ENCODE measurements around the gene MC1R. TPM values are rescaled to one million over a fixed set of nuclear protein-coding genes. Genes with fewer than 3 reads are reported as not detected.

The MC1R gene
- total RNA-seq, 1 experiment from 2014 or later = 13.1 TPM

DNA sequence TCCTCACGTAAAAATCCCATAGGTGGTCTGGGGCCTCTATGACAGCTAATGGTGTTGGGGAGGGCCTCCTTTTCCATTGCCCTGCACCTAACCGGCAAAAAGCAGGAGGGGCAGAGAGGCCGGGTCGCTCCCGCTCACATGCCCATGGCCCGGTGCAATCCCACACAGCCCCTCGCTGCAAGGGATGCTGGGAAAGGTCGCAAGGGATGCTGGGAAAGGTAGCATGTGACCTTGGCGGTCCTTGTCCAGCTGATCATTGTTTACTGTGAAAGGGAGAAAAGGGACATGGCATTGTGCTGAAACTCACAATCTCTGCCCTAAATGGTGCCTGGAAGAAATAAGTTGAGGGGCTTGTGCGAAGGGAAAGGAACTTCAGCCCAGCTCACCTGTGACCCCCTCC lies 39.9 kb downstream of the MC1R start:
- H3K27ac Mint-ChIP-seq (ENCODE audit: low read depth, unreplicated experiment) = no peak overlapping the region
- H3K36me3 Mint-ChIP-seq (ENCODE audit: insufficient read depth, unreplicated experiment) = peaks cover 32% of the 10 kb centered on the region
- intact Hi-C loops (cut with micrococcal nuclease) = no loop called here

DNA sequence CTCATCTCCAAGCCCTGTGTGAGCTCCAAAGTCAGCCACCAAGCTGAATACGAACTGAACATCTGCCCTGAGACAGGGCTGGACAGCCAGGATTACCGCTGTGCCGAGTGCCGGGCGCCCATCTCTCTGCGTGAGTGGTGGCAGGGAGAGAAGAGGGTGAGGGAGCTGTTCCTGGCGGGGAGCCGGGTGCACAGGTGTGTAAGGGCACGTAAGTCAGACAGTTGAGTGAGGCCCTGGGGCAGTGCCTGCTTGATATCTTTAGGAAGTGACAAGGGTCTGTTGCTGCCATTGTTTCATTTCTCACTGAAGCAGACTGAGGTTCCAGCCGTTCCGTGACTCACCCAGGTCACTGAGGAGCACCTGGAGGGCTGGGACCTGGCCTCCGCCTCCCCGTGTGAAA lies 42.3 kb downstream of the MC1R start:
- Mint-ChIP-seq H3K4me1 (ENCODE audit: insufficient read depth, unreplicated experiment) (no peaks in the 10 kb centered on the region), H3K27me3 (ENCODE audit: insufficient read depth, unreplicated experiment) (no peaks in the 10 kb centered on the region), H3K27ac (ENCODE audit: low read depth, unreplicated experiment) (no peak overlapping the region), H3K36me3 (ENCODE audit: insufficient read depth, unreplicated experiment) (peaks cover 24% of the 10 kb centered on the region), H3K9me3 (ENCODE audit: unreplicated experiment) (no peaks in the 10 kb centered on the region), H3K4me3 (ENCODE audit: unreplicated experiment) (no peak overlapping the region)
- TF ChIP-seq, protein P1, sequence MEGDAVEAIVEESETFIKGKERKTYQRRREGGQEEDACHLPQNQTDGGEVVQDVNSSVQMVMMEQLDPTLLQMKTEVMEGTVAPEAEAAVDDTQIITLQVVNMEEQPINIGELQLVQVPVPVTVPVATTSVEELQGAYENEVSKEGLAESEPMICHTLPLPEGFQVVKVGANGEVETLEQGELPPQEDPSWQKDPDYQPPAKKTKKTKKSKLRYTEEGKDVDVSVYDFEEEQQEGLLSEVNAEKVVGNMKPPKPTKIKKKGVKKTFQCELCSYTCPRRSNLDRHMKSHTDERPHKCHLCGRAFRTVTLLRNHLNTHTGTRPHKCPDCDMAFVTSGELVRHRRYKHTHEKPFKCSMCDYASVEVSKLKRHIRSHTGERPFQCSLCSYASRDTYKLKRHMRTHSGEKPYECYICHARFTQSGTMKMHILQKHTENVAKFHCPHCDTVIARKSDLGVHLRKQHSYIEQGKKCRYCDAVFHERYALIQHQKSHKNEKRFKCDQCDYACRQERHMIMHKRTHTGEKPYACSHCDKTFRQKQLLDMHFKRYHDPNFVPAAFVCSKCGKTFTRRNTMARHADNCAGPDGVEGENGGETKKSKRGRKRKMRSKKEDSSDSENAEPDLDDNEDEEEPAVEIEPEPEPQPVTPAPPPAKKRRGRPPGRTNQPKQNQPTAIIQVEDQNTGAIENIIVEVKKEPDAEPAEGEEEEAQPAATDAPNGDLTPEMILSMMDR (IDR thresholded peaks at IDR 0.05; ENCODE audit: unreplicated experiment) = no peak
- ChIA-PET CTCF (interaction anchor here (0.7 kb wide), 1 partner anchor 60 kb away, joined by 3 read pairs; no protein-coding TSS in a partner anchor), POLR2A (interaction anchor here (1.0 kb wide), 1 partner anchor 11 kb away, joined by 3 read pairs; no protein-coding TSS in a partner anchor)
- intact Hi-C loops (cut with micrococcal nuclease) = no loop called here
- DNase-seq (ENCODE audit: unreplicated experiment) = no peak
- no TSS peak for BruUV-seq (replicated peaks)

More for the DNA sequence above, 39.9 kb downstream of the MC1R start:
- no TSS peak for BruUV-seq (replicated peaks)
- ChIA-PET POLR2A (no interaction called here), CTCF (no interaction called here)
- Mint-ChIP-seq H3K27me3 (ENCODE audit: insufficient read depth, unreplicated experiment) (no peaks in the 10 kb centered on the region), H3K9me3 (ENCODE audit: unreplicated experiment) (no peaks in the 10 kb centered on the region), H3K4me3 (ENCODE audit: unreplicated experiment) (no peak overlapping the region), H3K4me1 (ENCODE audit: insufficient read depth, unreplicated experiment) (no peaks in the 10 kb centered on the region)
- DNase-seq (ENCODE audit: unreplicated experiment) = no peak
- TF ChIP-seq, protein P1 (IDR thresholded peaks at IDR 0.05; ENCODE audit: unreplicated experiment) = no peak

DNA sequence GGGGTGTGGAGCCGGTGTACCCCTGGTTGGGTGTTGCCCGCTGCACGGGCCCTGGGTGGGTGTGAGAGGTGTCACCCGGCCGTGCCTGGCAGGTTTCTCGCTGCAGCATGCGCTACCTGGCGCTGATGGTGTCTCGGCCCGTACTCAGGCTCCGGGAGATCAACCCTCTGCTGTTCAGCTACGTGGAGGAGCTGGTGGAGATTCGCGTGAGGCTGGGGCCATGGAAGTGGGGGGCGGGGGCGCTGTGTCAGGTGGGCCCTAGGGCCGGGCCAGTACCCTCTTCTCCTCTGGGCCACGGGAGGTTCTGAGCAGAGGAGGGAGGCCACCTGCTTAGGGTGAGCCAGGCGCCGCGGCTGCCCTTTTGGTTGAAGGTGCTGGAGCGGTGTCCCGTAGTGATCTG lies 43.3 kb downstream of the MC1R start:
- H3K9me3 Mint-ChIP-seq (ENCODE audit: unreplicated experiment) = no peaks in the 10 kb centered on the region
- H3K4me1 Mint-ChIP-seq (ENCODE audit: insufficient read depth, unreplicated experiment) = no peaks in the 10 kb centered on the region
- H3K4me3 Mint-ChIP-seq (ENCODE audit: unreplicated experiment) = no peak overlapping the region
- no peak overlapping the region for H3K27ac Mint-ChIP-seq (ENCODE audit: low read depth, unreplicated experiment)
- DNase-seq (ENCODE audit: unreplicated experiment) = no peak
- CTCF ChIA-PET = no interaction called here
- BruUV-seq (replicated peaks) = no TSS peak
- no peaks in the 10 kb centered on the region for H3K27me3 Mint-ChIP-seq (ENCODE audit: insufficient read depth, unreplicated experiment)
- POLR2A ChIA-PET = interaction anchor here (1.0 kb wide), 1 partner anchor 10 kb away, joined by 3 read pairs; no protein-coding TSS in a partner anchor
- TF ChIP-seq, protein P1 (IDR thresholded peaks at IDR 0.05; ENCODE audit: unreplicated experiment) = no peak
- H3K36me3 Mint-ChIP-seq (ENCODE audit: insufficient read depth, unreplicated experiment) = peaks cover 18% of the 10 kb centered on the region
- intact Hi-C loops (cut with micrococcal nuclease) = no loop called here

DNA sequence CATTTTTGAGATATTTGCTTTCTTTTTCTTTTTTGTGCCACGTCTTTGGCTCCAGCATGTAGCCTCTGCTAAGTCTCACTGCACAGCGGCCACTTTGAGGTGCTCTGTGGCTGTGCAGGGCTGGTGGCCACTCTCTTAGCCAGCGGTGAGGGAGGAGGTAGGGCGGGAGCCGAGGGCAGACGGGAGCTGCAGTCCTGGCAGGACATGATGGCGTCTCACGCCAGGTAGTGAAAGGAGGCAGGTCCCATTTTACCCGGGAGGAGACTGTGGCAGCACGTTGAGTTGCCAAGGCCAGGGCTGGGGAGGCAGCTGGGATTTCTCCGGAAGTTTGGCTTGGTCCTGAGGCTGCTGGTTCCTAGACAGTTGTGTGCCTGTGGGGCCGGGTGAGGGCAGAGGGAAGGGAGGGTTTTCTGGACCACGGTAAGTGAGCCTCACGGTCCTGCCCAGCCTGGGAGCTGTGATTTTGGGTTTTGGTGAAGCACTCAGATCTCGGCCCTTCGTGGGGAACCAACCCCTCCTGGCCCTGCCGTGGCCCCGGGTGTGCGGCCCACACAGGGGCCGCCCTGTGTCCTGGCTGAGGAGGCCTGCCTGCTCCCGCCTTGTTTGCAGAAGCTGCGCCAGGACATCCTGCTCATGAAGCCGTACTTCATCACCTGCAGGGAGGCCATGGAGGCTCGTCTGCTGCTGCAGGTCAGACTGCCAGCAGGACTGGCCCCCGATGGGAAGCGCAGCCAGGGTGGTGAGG lies 44.3 kb downstream of the MC1R start:
- H3K27me3 Mint-ChIP-seq (ENCODE audit: insufficient read depth, unreplicated experiment) = no peaks in the 10 kb centered on the region
- no peak for DNase-seq (ENCODE audit: unreplicated experiment)
- TF ChIP-seq, protein P1 (IDR thresholded peaks at IDR 0.05; ENCODE audit: unreplicated experiment) = no peak
- H3K27ac Mint-ChIP-seq (ENCODE audit: low read depth, unreplicated experiment) = no peak overlapping the region
- H3K9me3 Mint-ChIP-seq (ENCODE audit: unreplicated experiment) = no peaks in the 10 kb centered on the region
- intact Hi-C loops (cut with micrococcal nuclease) = no loop called here
- BruUV-seq (replicated peaks) = no TSS peak
- H3K36me3 Mint-ChIP-seq (ENCODE audit: insufficient read depth, unreplicated experiment) = peaks cover 17% of the 10 kb centered on the region
- no peaks in the 10 kb centered on the region for H3K4me1 Mint-ChIP-seq (ENCODE audit: insufficient read depth, unreplicated experiment)
- CTCF ChIA-PET = interaction anchor here (0.5 to 0.7 kb wide), 3 partner anchors 13 to 284 kb away, joined by 3 to 5 read pairs (median 4); partner anchors contain the start of gene DEF8
- no peak overlapping the region for H3K4me3 Mint-ChIP-seq (ENCODE audit: unreplicated experiment)
- POLR2A ChIA-PET = interaction anchor here (1.2 kb wide), 1 partner anchor 21 kb away, joined by 4 read pairs; no protein-coding TSS in a partner anchor

Measured in MCF 10A (cell line).